ENCODE results near the gene ZNF563.
A peak's percentile ranks its signal among the peaks of the same experiment; 100 is the strongest.

ZNF563 gene

GRCh38 chr19:12294249-12295158 lies 38.9 kb downstream of the ZNF563 start, which contains the start of gene ZNF44:
TSS of gene ZNF44 (minus strand) at chr19:12294883. CDS start at chr19:12294694, 189 bp downstream.
- DNase-seq (ENCODE audit: low read depth in 2 of 2): peak; percentile 96
- peak within 1 kb of the TSS; percentile 75 to 90 for H3K4me3 ChIP-seq (replicated peaks in 1 of 2; ENCODE audit: low read depth in 2 of 2, low read length in 2 of 2)
- TF ChIP-seq CTCF (IDR thresholded peaks at IDR 0.05; ENCODE audit: low read depth, low read length): no peak

- DNase-seq (ENCODE audit: low read depth in 2 of 2): peak; percentile 58 to 70
Observed at GRCh38 chr19:12293777-12294248, 39.6 kb downstream of the ZNF563 start.

GRCh38 chr19:12289790-12290065 lies 43.7 kb downstream of the ZNF563 start:
- H3K4me3 ChIP-seq (replicated peaks in 1 of 2; ENCODE audit: low read depth in 2 of 2, low read length in 2 of 2): no peak overlapping the region
- DNase-seq (ENCODE audit: low read depth in 2 of 2): no peak
- TF ChIP-seq CTCF (IDR thresholded peaks at IDR 0.05; ENCODE audit: low read depth, low read length): no peak

More at GRCh38 chr19:12293777-12294248, 39.6 kb downstream of the ZNF563 start:
- TF ChIP-seq CTCF (IDR thresholded peaks at IDR 0.05; ENCODE audit: low read depth, low read length): no peak
- peak overlapping the region; percentile 75 to 90 for H3K4me3 ChIP-seq (replicated peaks in 1 of 2; ENCODE audit: low read depth in 2 of 2, low read length in 2 of 2)

GRCh38 chr19:12287958-12288500 lies 45.4 kb downstream of the ZNF563 start:
- no peak for DNase-seq (ENCODE audit: low read depth in 2 of 2)
- no peak overlapping the region for H3K4me3 ChIP-seq (replicated peaks in 1 of 2; ENCODE audit: low read depth in 2 of 2, low read length in 2 of 2)
- no peak for TF ChIP-seq CTCF (IDR thresholded peaks at IDR 0.05; ENCODE audit: low read depth, low read length)

- no peak for TF ChIP-seq CTCF (IDR thresholded peaks at IDR 0.05; ENCODE audit: low read depth, low read length)
- no peak overlapping the region for H3K4me3 ChIP-seq (replicated peaks in 1 of 2; ENCODE audit: low read depth in 2 of 2, low read length in 2 of 2)
- DNase-seq (ENCODE audit: low read depth in 2 of 2): no peak
Observed at GRCh38 chr19:12284631-12285030, 48.8 kb downstream of the ZNF563 start.

- no peak for TF ChIP-seq CTCF (IDR thresholded peaks at IDR 0.05; ENCODE audit: low read depth, low read length)
- no peak overlapping the region for H3K4me3 ChIP-seq (replicated peaks in 1 of 2; ENCODE audit: low read depth in 2 of 2, low read length in 2 of 2)
- DNase-seq (ENCODE audit: low read depth in 2 of 2): no peak
Observed at GRCh38 chr19:12284226-12284625, 49.2 kb downstream of the ZNF563 start.

Data from cardiac fibroblast (primary cell).